ENCODE measurements around the gene LHX6. TPM values are rescaled to one million over a fixed set of nuclear protein-coding genes. Genes with fewer than 3 reads are reported as not detected.

The LHX6 gene
- total and polyA plus RNA-seq, 2 of the 8 experiments (the other 6 are each of a cell fraction or from before 2014, with no cell fraction given), result 0.92 to 1.2 TPM

DNA sequence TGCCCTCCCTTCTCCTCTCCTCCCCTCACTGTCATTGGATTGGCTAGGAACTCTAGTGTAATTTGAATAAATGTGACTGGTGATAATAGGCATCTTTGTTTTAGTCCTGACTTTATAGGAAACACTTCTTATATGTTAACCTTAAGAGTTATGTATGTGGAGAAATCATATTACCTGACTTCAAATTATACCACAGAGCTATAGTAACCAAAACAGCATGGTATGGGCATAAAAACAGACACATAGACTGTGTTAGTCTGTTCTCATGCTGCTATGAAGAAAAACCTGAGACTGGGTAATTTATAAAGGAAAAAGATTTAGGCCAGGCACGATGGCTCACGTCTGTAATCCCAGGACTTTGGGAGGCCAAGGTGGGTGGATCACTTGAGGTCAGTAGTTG, 45.3 kb upstream of the LHX6 start:
- H3K9me3 ChIP-seq (ENCODE audit: insufficient read depth in 2 of 2, low read depth in 1 of 2, low read length in 1 of 2), result peaks cover 0 to 6% of the 10 kb centered on the region in 2 experiments; a peak in 1 of 4 replicates
- H3K36me3 ChIP-seq (ENCODE audit: control insufficient read depth in 2 of 4, insufficient read depth in 4 of 4, low read length in 3 of 4), result peaks cover 2 to 21% (median 13%) of the 10 kb centered on the region in 4 experiments; a peak in 6 of 8 replicates
- H3K27ac ChIP-seq (ENCODE audit: low read depth, low read length), result no peak overlapping the region
- H3K14ac ChIP-seq (ENCODE audit: insufficient read length), result no peak overlapping the region
- 97% methylated on average over 2 of the region's 2 CpGs; no CpG with 5 or more reads in 1 of the 2 experiments for WGBS, 2 experiments (ENCODE audit: extremely low coverage in 1 of 2, insufficient coverage in 1 of 2, insufficient read length in 1 of 2, insufficient replicate concordance in 2 of 2, low coverage in 1 of 2, low lambda C conversion rate in 2 of 2, missing lambda C conversion rate in 1 of 2)
- H2BK20ac ChIP-seq (ENCODE audit: low read length), result no peak overlapping the region
- no peak overlapping the region for H4K8ac ChIP-seq (ENCODE audit: extremely low read depth, insufficient read depth, low read length)
- no peak overlapping the region for H2AFZ ChIP-seq (ENCODE audit: low read length)
- POLR2A ChIA-PET (ENCODE audit: partially characterized antibody), result interaction anchor here (0.9 kb wide), 1 partner anchor 9 kb away, joined by 4 read pairs; the partner anchor contains the start of genes MRRF and RBM18
- CTCF ChIA-PET (ENCODE audit: partially characterized antibody), result no interaction called here
- no peak overlapping the region for H2BK120ac ChIP-seq (replicated peaks; ENCODE audit: low read depth, low read length)
- H3K4ac ChIP-seq (replicated peaks; ENCODE audit: insufficient read length, low read depth, low read length), result no peak overlapping the region
- H3K23me2 ChIP-seq (ENCODE audit: low read depth, low read length), result no peaks in the 10 kb centered on the region; the same call in 1 of the 2 replicates
- no peak overlapping the region for H2AK5ac ChIP-seq (ENCODE audit: low read depth, low read length)
- H3K79me1 ChIP-seq (ENCODE audit: low read depth, low read length), result peaks cover 2% of the 10 kb centered on the region; the same call in 1 of the 2 replicates
- H3K4me3 ChIP-seq (ENCODE audit: extremely low read depth in 1 of 4, insufficient read depth in 2 of 4, low read depth in 3 of 4, low read length in 4 of 4), result no peak overlapping the region
- H3K23ac ChIP-seq (ENCODE audit: insufficient read length), result no peak overlapping the region
- H2BK15ac ChIP-seq (ENCODE audit: low read length), result no peak overlapping the region
- H3K9ac ChIP-seq (replicated peaks in 1 of 4; ENCODE audit: extremely low read depth in 1 of 4, low read depth in 3 of 4, low read length in 3 of 4), result no peak overlapping the region
- no peak overlapping the region for H2BK12ac ChIP-seq (ENCODE audit: low read depth, low read length)
- H3K56ac ChIP-seq (replicated peaks; ENCODE audit: insufficient read length, low read depth, low read length), result no peak overlapping the region
- H4K5ac ChIP-seq (ENCODE audit: insufficient read length, low read depth, low read length), result no peak overlapping the region
- H3K27me3 ChIP-seq (replicated peaks in 1 of 4; ENCODE audit: control insufficient read depth in 3 of 4, extremely low read depth in 1 of 4, insufficient read depth in 3 of 4, low read length in 3 of 4), result no peaks in the 10 kb centered on the region
- no peak overlapping the region for H2BK5ac ChIP-seq (ENCODE audit: low read depth, low read length)
- H3K79me2 ChIP-seq (ENCODE audit: control insufficient read depth in 1 of 2, insufficient read depth in 2 of 2, low read length in 2 of 2), result peaks cover 0 to 19% of the 10 kb centered on the region in 2 experiments; a peak in 2 of 4 replicates
- H4K20me1 ChIP-seq (replicated peaks in 1 of 2; ENCODE audit: control insufficient read depth in 1 of 2, insufficient read depth in 2 of 2, low read length in 2 of 2), result peaks cover 0 to 1% of the 10 kb centered on the region in 2 experiments
- DNase-seq (ENCODE audit: low read depth in 1 of 2, low spot score in 2 of 2), result no peak
- no peak for FAIRE-seq
- H3K18ac ChIP-seq (ENCODE audit: extremely low read depth, low read length), result no peak overlapping the region
- H3K4me1 ChIP-seq (replicated peaks in 1 of 4; ENCODE audit: control insufficient read depth in 3 of 4, insufficient read depth in 4 of 4, low read length in 3 of 4), result no peaks in the 10 kb centered on the region
- no peak overlapping the region for H3K4me2 ChIP-seq (ENCODE audit: insufficient read depth in 1 of 2, low read depth in 2 of 2, low read length in 2 of 2)
- H4K91ac ChIP-seq (replicated peaks; ENCODE audit: insufficient read length, low read length), result no peak overlapping the region
- TF ChIP-seq MAFK (IDR thresholded peaks at IDR 0.05; ENCODE audit: low read depth, low read length), result no peak
- no peak for TF ChIP-seq ASH2L (IDR thresholded peaks at IDR 0.05; ENCODE audit: low read length)
- no peak for TF ChIP-seq SUZ12 (IDR thresholded peaks at IDR 0.05; ENCODE audit: low read length)
- no peak for TF ChIP-seq RNF2 (IDR thresholded peaks at IDR 0.05; ENCODE audit: borderline replicate concordance, low read depth, low read length, missing control alignments, poor library complexity, severe bottlenecking)
